OCI-LY1 (cell line): ENCODE data around the gene ZNFX1.

Source experiments
- H2AFZ ChIP-seq: fragments of 200-600 bp; sonication (generic), shearing (Covaris generic); 2 replicates; pipeline ENCODE4 v1.6.0; 2014; ENCODE audit warnings: antibody characterized with exemption, mild to moderate bottlenecking, low read length
- H3F3A ChIP-seq: fragments of 200-600 bp; sonication (generic), shearing (Covaris generic); 2 replicates; pipeline ENCODE4 v1.6.0; 2014; ENCODE audit warnings: mild to moderate bottlenecking, antibody characterized with exemption, low read length, moderate library complexity; ENCODE audit not compliant: insufficient read depth
- H3K27ac ChIP-seq: fragments of 200-600 bp; sonication (generic); 2 replicates; pipeline ENCODE4 v1.5.1; 2014; ENCODE audit warnings: low read length, mixed run types, mild to moderate bottlenecking, low read depth; ENCODE audit not compliant: poor library complexity, severe bottlenecking
- H3K27me3 ChIP-seq: fragments of 200-600 bp; sonication (generic); 2 replicates; pipeline ENCODE4 v1.6.0; 2014; ENCODE audit warnings: antibody characterized with exemption, mild to moderate bottlenecking, low read length, moderate library complexity; ENCODE audit not compliant: insufficient read depth
- H3K36me3 ChIP-seq: fragments of 200-600 bp; sonication (generic); 2 replicates; pipeline ENCODE4 v1.6.1; 2014; ENCODE audit warnings: mild to moderate bottlenecking, antibody characterized with exemption, low read length, moderate library complexity, mixed read lengths; ENCODE audit not compliant: insufficient read depth
- H3K4me1 ChIP-seq: fragments of 200-600 bp; sonication (generic); 2 replicates; pipeline ENCODE4 v1.5.1; 2014; ENCODE audit warnings: mild to moderate bottlenecking, low read length, moderate library complexity; ENCODE audit not compliant: insufficient read depth, severe bottlenecking
- H3K4me2 ChIP-seq: fragments of 200-600 bp; sonication (generic), shearing (Covaris generic); 2 replicates; pipeline ENCODE4 v1.6.1; 2014; ENCODE audit warnings: low read length
- H3K4me3 ChIP-seq: fragments of 200-600 bp; sonication (generic); 2 replicates; pipeline ENCODE4 v1.5.1; 2014; ENCODE audit warnings: low read length, low read depth, mild to moderate bottlenecking, mixed read lengths; ENCODE audit not compliant: poor library complexity, severe bottlenecking
- H3K79me2 ChIP-seq: fragments of 200-600 bp; shearing (Covaris generic); 2 replicates; pipeline ENCODE4 v1.6.1; 2016; ENCODE audit warnings: mixed run types, low read length, mixed read lengths; ENCODE audit not compliant: insufficient read depth
- H3K9ac ChIP-seq: fragments of 200-600 bp; sonication (generic), shearing (Covaris generic); 2 replicates; pipeline ENCODE4 v1.6.1; 2014; ENCODE audit warnings: mild to moderate bottlenecking, low read length, mixed read lengths
- H3K9me2 ChIP-seq: fragments of 200-600 bp; sonication (generic), shearing (Covaris generic); 2 replicates; pipeline ENCODE4 v1.6.1; 2014; ENCODE audit warnings: low read depth, mild to moderate bottlenecking, low read length, mixed read lengths
- H3K9me3 ChIP-seq: fragments of 200-600 bp; shearing (Covaris generic); 2 replicates; pipeline ENCODE4 v1.6.1; 2014; ENCODE audit warnings: low read length, mixed read lengths
- H4K20me1 ChIP-seq: fragments of 200-600 bp; sonication (generic), shearing (Covaris generic); 2 replicates; pipeline ENCODE4 v1.6.0; 2016; ENCODE audit warnings: mild to moderate bottlenecking, low read length; ENCODE audit not compliant: insufficient read depth
- CTCF ChIP-seq: fragments of 200-600 bp; sonication (generic), shearing (Covaris generic); IDR thresholded peaks from 2 replicates; pipeline ENCODE4 v1.5.1; 2017; ENCODE audit warnings: mild to moderate bottlenecking, antibody characterized with exemption, low read length, moderate library complexity, mixed read lengths
- EZH2 ChIP-seq: fragments of 200-600 bp; sonication (generic), shearing (Covaris generic); IDR thresholded peaks from 2 replicates; pipeline ENCODE4 v1.8.0; 2017; ENCODE audit warnings: borderline replicate concordance, mixed run types, mild to moderate bottlenecking, antibody characterized with exemption, low read length, moderate library complexity, mixed read lengths

Gene ZNFX1

GRCh38 chr20:49282584-49283171, 4.8 kb upstream of the ZNFX1 start:
- Histone ChIP-seq H3K9ac (no peak overlapping the region), H3K27me3 (no peaks in the 10 kb centered on the region), H3K4me2 (peak overlapping the region; percentile 91), H3K9me3 (peaks cover 17% of the 10 kb centered on the region), H3F3A (peaks cover 12% of the 10 kb centered on the region), H3K4me3 (peak overlapping the region; percentile 100), H3K79me2 (peaks cover 49% of the 10 kb centered on the region), H3K9me2 (no peaks in the 10 kb centered on the region), H3K27ac (no peak overlapping the region), H3K4me1 (peaks cover 57% of the 10 kb centered on the region), H4K20me1 (no peaks in the 10 kb centered on the region), H3K36me3 (peaks cover 92% of the 10 kb centered on the region), H2AFZ (no peak overlapping the region)
- TF ChIP-seq EZH2, result no peak
- no peak for TF ChIP-seq CTCF

GRCh38 chr20:49281913-49282467, 4.1 kb upstream of the ZNFX1 start:
- Histone ChIP-seq H3F3A (peaks cover 12% of the 10 kb centered on the region), H3K9ac (no peak overlapping the region), H3K4me2 (peak overlapping the region; percentile 91), H4K20me1 (no peaks in the 10 kb centered on the region), H2AFZ (no peak overlapping the region), H3K27me3 (no peaks in the 10 kb centered on the region), H3K9me2 (no peaks in the 10 kb centered on the region), H3K27ac (peak overlapping the region; percentile 29), H3K9me3 (peaks cover 17% of the 10 kb centered on the region), H3K4me1 (peaks cover 58% of the 10 kb centered on the region), H3K79me2 (peaks cover 51% of the 10 kb centered on the region), H3K36me3 (peaks cover 85% of the 10 kb centered on the region), H3K4me3 (peak overlapping the region; percentile 100)
- TF ChIP-seq CTCF (no peak), EZH2 (no peak)

GRCh38 chr20:49281059-49281912, 3.4 kb upstream of the ZNFX1 start:
- Histone ChIP-seq H3K4me1 (peaks cover 65% of the 10 kb centered on the region), H3K4me2 (peak overlapping the region; percentile 91), H3K27ac (peak overlapping the region; percentile 91)

More at GRCh38 chr20:49281059-49281912, 3.4 kb upstream of the ZNFX1 start:
- H3F3A ChIP-seq, result peaks cover 12% of the 10 kb centered on the region
- H2AFZ ChIP-seq, result no peak overlapping the region
- H4K20me1 ChIP-seq, result no peaks in the 10 kb centered on the region
- no peaks in the 10 kb centered on the region for H3K27me3 ChIP-seq
- H3K9me2 ChIP-seq, result no peaks in the 10 kb centered on the region
- peaks cover 78% of the 10 kb centered on the region for H3K36me3 ChIP-seq
- no peak overlapping the region; the same call in 1 of the 2 replicates for H3K9ac ChIP-seq
- peaks cover 12% of the 10 kb centered on the region for H3K9me3 ChIP-seq
- peaks cover 57% of the 10 kb centered on the region for H3K79me2 ChIP-seq
- no peak for TF ChIP-seq EZH2
- no peak for TF ChIP-seq CTCF
- peak overlapping the region; percentile 100 for H3K4me3 ChIP-seq
